ENCODE measurements around the gene SPR. TPM values are rescaled to one million over a fixed set of nuclear protein-coding genes. Genes with fewer than 3 reads are reported as not detected.
A peak's percentile ranks its signal among the peaks of the same experiment; 100 is the strongest.

SPR gene
- total and polyA plus RNA-seq, 2 of the 13 experiments (the other 11 are each of a cell fraction or from before 2014, with no cell fraction given), result 34.0 to 96.0 TPM

DNA sequence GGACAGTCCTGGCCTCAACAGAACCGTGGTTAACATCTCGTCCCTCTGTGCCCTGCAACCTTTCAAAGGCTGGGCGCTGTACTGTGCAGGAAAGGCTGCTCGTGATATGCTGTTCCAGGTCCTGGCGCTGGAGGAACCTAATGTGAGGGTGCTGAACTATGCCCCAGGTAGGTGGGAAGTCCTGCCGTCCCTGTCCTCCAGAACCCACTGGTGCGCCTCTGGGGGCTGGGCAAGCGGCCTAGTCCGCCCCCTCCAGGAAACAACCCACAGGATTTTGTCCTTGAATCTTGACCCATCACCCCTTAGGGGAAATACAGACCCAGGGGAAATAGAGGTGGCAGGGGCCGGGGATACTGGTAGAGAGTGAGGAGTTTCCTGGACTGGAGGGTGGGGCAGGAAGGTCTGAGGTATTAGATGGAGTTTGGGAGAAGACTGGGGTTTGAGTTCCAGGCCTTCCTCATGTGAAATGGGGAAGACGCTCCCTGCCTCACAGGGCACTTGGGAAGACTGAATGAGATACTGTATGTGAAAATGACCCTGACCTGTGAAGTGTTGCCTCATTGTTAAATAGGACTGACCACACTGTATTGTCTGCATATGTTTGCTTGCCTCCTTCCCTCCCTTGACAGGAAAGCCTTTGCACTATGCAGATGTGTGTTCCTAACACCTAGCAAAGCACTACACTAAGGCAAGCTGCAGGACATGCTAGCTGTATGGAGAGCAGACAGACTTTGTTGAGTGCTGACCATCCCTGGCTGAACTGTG lies 1.4 kb downstream of the SPR start (continued):
- TF ChIP-seq RFX3 (CRISPR knock-in tag; IDR thresholded peaks at IDR 0.05), result no peak
- TF ChIP-seq MAFG (CRISPR knock-in tag; IDR thresholded peaks at IDR 0.05), result no peak
- TF ChIP-seq ZBTB1 (CRISPR knock-in tag; IDR thresholded peaks at IDR 0.05; ENCODE audit: borderline replicate concordance), result no peak
- no peak for TF ChIP-seq ATRX (CRISPR knock-in tag; IDR thresholded peaks at IDR 0.05; ENCODE audit: borderline replicate concordance)
- peak; percentile 79 for TF ChIP-seq NR2F2 (IDR thresholded peaks at IDR 0.05; ENCODE audit: borderline replicate concordance, low read depth)
- no peak; the same call in 1 of the 2 replicates for TF ChIP-seq EED (CRISPR knock-in tag; IDR thresholded peaks at IDR 0.05)
- TF ChIP-seq SOX13 (IDR thresholded peaks at IDR 0.05), result peak; percentile 90
- peak in 1 of 2 experiments; percentile 98; a peak in 2 of 4 replicates for TF ChIP-seq SOX13 (CRISPR knock-in tag; conservative IDR thresholded peaks at IDR 0.05 in 1 of 2, IDR thresholded peaks at IDR 0.05 in 1 of 2)
- TF ChIP-seq SNAPC2 (CRISPR knock-in tag; IDR thresholded peaks at IDR 0.05), result no peak
- TF ChIP-seq ZNF570 (CRISPR knock-in tag; IDR thresholded peaks at IDR 0.05; ENCODE audit: borderline replicate concordance), result no peak
- no peak for TF ChIP-seq MED8 (CRISPR knock-in tag; IDR thresholded peaks at IDR 0.05; ENCODE audit: insufficient replicate concordance)
- TF ChIP-seq PTBP1 (IDR thresholded peaks at IDR 0.05; ENCODE audit: low read depth, low read length, poor library complexity, severe bottlenecking), result no peak
- no peak for TF ChIP-seq ZNF552 (CRISPR knock-in tag; IDR thresholded peaks at IDR 0.05; ENCODE audit: borderline replicate concordance)
- no peak for TF ChIP-seq KLF9 (CRISPR knock-in tag; IDR thresholded peaks at IDR 0.05; ENCODE audit: low read depth)
- TF ChIP-seq ZNF337 (CRISPR knock-in tag; IDR thresholded peaks at IDR 0.05; ENCODE audit: borderline replicate concordance, low read depth), result peak; percentile 70; the same call in 1 of the 2 replicates
- no peak for TF ChIP-seq ZHX2 (IDR thresholded peaks at IDR 0.05; ENCODE audit: low read depth)
- no peak for TF ChIP-seq ZHX2 (CRISPR knock-in tag; IDR thresholded peaks at IDR 0.05; ENCODE audit: borderline replicate concordance)
- no peak for TF ChIP-seq SRSF1 (optimal IDR thresholded peaks at IDR 0.05; ENCODE audit: low read depth, low read length)
- TF ChIP-seq GABPA (IDR thresholded peaks at IDR 0.05; ENCODE audit: low read depth, low read length), result no peak
- TF ChIP-seq GABPA (CRISPR knock-in tag; IDR thresholded peaks at IDR 0.05; ENCODE audit: low read depth), result no peak
- TF ChIP-seq, protein P1, sequence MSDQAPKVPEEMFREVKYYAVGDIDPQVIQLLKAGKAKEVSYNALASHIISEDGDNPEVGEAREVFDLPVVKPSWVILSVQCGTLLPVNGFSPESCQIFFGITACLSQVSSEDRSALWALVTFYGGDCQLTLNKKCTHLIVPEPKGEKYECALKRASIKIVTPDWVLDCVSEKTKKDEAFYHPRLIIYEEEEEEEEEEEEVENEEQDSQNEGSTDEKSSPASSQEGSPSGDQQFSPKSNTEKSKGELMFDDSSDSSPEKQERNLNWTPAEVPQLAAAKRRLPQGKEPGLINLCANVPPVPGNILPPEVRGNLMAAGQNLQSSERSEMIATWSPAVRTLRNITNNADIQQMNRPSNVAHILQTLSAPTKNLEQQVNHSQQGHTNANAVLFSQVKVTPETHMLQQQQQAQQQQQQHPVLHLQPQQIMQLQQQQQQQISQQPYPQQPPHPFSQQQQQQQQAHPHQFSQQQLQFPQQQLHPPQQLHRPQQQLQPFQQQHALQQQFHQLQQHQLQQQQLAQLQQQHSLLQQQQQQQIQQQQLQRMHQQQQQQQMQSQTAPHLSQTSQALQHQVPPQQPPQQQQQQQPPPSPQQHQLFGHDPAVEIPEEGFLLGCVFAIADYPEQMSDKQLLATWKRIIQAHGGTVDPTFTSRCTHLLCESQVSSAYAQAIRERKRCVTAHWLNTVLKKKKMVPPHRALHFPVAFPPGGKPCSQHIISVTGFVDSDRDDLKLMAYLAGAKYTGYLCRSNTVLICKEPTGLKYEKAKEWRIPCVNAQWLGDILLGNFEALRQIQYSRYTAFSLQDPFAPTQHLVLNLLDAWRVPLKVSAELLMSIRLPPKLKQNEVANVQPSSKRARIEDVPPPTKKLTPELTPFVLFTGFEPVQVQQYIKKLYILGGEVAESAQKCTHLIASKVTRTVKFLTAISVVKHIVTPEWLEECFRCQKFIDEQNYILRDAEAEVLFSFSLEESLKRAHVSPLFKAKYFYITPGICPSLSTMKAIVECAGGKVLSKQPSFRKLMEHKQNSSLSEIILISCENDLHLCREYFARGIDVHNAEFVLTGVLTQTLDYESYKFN (CRISPR knock-in tag; conservative IDR thresholded peaks at IDR 0.05), result peak; percentile 76
